Left ventricle myocardium inferior (tissue), 1 donor: ENCODE measurements around the gene DISP3. TPM values are rescaled to one million over a fixed set of nuclear protein-coding genes. Genes with fewer than 3 reads are reported as not detected.

Source experiments
- DNase-seq: peaks from one replicate; pipeline ENCODE4 v3.0.0-alpha.2; 2020
- H3K27ac ChIP-seq: fragments of 200-600 bp; replicated peaks from 2 replicates; pipeline ENCODE4 v1.8.0; 2021
- H3K27me3 ChIP-seq: fragments of 200-600 bp; 2 replicates; pipeline ENCODE4 v1.8.0; 2021; ENCODE audit warnings: low read depth
- H3K36me3 ChIP-seq: fragments of 200-600 bp; 2 replicates; pipeline ENCODE4 v1.8.0; 2021
- H3K4me1 ChIP-seq: fragments of 200-600 bp; 2 replicates; pipeline ENCODE4 v1.8.0; 2021
- H3K4me3 ChIP-seq: fragments of 200-600 bp; 2 replicates; pipeline ENCODE4 v1.8.0; 2021; ENCODE audit warnings: mild to moderate bottlenecking, moderate library complexity
- H3K9me3 ChIP-seq: fragments of 200-600 bp; replicated peaks from 2 replicates; pipeline ENCODE4 v1.8.0; 2021
- intact Hi-C: fragments of 100-400 bp; cut with micrococcal nuclease; formaldehyde crosslinking; loops from one replicate; pipeline ENCODE4 v1.11.0; 2022
- total RNA-seq: library from RNA; stranded (reverse); fragmentation: NEBNext Ultra II Directional; extraction: Animal tissue kit (Norgen Biotek cat#: 25700); gene quantifications from one replicate; pipeline ENCODE4 v1.2.1, GENCODE V29; 2021
- TF ChIP-seq, protein P1 (sequence below): fragments of 200-600 bp; IDR thresholded peaks from 2 replicates; pipeline ENCODE4 v1.8.0; 2021; ENCODE audit warnings: antibody characterized with exemption, mild to moderate bottlenecking, borderline replicate concordance
- donor health status: DM: no; HTN: yes; CAD: no; lungs with severe emphysema.

DISP3 gene
- total RNA-seq, 1 donor from 2014 or later: not detected

DNA sequence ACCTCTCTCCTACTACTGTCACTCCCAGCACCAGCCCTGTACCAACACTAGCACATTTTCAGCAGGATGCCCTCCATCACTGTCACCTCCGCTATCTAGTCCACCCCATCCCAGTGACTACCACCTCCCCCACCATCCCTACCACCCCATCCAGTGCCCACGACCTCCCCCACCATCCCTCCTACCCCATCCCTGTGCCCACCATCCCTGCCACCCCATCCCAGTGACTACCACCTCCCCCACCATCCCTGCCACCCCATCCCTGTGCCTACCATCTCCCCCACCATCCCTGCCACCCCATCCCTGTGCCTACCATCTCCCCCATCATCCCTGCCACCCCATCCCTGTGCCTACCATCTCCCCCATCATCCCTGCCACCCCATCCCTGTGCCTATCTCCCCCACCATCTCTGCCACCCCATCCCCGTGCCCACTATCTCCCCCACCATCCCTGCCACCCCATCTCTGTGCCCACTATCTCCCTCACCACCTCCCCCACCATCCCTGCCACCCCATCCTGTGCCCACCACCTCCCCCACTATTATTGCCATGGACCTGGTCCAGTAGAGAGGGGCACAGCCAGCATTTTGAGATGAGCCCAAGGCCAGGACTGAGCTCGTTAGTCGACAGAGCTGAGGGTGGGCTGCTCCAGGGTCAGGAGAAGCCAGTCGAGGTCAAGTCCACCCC lies 45.7 kb downstream of the DISP3 start:
- TF ChIP-seq, protein P1, sequence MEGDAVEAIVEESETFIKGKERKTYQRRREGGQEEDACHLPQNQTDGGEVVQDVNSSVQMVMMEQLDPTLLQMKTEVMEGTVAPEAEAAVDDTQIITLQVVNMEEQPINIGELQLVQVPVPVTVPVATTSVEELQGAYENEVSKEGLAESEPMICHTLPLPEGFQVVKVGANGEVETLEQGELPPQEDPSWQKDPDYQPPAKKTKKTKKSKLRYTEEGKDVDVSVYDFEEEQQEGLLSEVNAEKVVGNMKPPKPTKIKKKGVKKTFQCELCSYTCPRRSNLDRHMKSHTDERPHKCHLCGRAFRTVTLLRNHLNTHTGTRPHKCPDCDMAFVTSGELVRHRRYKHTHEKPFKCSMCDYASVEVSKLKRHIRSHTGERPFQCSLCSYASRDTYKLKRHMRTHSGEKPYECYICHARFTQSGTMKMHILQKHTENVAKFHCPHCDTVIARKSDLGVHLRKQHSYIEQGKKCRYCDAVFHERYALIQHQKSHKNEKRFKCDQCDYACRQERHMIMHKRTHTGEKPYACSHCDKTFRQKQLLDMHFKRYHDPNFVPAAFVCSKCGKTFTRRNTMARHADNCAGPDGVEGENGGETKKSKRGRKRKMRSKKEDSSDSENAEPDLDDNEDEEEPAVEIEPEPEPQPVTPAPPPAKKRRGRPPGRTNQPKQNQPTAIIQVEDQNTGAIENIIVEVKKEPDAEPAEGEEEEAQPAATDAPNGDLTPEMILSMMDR: no peak
- H3K27me3 ChIP-seq: peaks cover 26% of the 10 kb centered on the region
- H3K36me3 ChIP-seq: no peaks in the 10 kb centered on the region
- no peaks in the 10 kb centered on the region for H3K9me3 ChIP-seq
- intact Hi-C loops: no loop called here
- no peak overlapping the region for H3K27ac ChIP-seq
- DNase-seq: no peak
- no peak overlapping the region for H3K4me3 ChIP-seq
- no peaks in the 10 kb centered on the region for H3K4me1 ChIP-seq

DNA sequence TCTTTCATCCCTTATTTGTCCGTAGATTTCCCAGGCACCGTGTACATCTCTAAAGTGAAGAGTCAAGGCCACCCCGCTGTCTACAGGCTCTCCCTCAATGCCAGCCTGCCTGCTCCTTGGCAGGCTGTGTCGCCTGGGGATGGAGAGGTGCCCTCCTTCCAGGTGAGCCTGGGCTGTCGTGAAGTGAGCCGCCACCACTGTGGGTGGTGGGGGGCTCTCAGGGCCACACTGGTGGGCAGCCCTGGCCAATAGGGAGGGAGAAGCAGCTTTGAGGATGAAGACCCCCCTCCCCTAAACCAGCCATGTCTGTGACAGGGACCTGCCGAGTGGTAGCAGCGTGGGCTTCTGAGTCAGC lies 46.2 kb downstream of the DISP3 start:
- H3K36me3 ChIP-seq: no peaks in the 10 kb centered on the region
- H3K9me3 ChIP-seq: no peaks in the 10 kb centered on the region
- peaks cover 24% of the 10 kb centered on the region for H3K27me3 ChIP-seq
- TF ChIP-seq, protein P1: no peak
- no peaks in the 10 kb centered on the region for H3K4me1 ChIP-seq
- intact Hi-C loops: no loop called here
- no peak overlapping the region for H3K27ac ChIP-seq
- no peak for DNase-seq
- H3K4me3 ChIP-seq: no peak overlapping the region

DNA sequence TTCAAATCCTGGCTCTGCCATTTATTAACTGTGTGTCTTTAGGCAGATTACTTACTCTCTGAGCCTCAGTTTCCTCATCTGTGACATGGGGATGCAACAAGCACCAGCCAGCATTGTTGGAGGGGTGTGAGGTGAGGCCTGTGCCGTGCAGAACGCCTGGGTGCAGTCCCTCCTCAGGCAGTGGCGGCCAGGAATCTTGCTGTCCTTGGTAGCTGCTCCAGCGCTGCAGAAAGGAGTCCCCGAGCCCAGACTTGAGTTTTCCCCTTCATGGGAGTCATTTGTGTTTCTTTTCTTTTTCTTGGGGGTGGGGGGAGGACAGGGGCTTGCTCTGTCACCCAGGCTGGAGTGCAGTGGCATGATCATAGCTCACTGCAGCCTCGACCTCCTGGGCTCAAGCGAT lies 46.6 kb downstream of the DISP3 start:
- DNase-seq: no peak
- H3K9me3 ChIP-seq: no peaks in the 10 kb centered on the region
- intact Hi-C loops: no loop called here

DNA sequence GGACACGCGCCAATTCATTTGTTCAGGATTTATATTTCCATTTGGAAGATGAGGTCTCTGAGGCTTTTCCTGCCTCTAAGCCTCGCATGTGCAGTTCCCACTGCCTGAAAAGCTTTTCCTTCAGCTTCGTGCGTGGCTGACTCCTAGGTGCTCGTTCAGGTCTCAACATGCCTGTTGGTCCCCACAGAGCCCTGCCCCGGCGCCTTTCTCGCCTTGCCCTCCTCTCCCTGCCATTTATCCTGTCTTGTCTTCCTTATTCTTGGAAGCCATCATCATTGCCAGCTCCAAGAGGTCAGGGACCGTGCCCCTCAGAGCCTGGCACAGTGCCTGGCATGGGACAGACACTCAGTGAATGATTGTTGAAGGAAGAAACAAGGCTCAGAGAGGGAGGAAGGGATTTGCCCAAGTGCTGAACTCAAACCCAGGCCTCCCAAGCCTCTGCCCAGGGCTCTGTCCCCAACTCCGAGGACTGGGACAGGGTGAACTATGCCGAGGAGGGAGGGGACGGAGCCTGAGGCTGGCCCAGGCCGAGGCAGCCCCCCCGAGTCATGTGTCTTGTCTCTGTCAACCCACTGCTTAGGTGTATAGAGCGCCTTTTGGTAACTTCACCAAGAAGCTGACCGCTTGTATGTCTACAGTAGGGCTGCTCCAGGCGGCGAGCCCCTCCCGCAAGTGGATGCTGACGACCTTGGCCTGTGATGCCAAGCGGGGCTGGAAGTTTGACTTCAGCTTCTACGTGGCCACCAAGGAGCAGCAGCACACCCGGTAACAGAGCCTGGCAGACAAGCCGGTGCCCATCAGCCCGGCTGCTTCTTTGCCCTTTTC lies 47.3 kb downstream of the DISP3 start:
- Histone ChIP-seq H3K4me1 (no peaks in the 10 kb centered on the region), H3K27ac (no peak overlapping the region), H3K27me3 (peaks cover 30% of the 10 kb centered on the region), H3K4me3 (no peak overlapping the region), H3K9me3 (no peaks in the 10 kb centered on the region), H3K36me3 (no peaks in the 10 kb centered on the region)
- no peak for DNase-seq
- TF ChIP-seq, protein P1: no peak
- intact Hi-C loops: no loop called here

More for the DNA sequence above, 46.6 kb downstream of the DISP3 start:
- no peak overlapping the region for H3K4me3 ChIP-seq
- no peak overlapping the region for H3K27ac ChIP-seq
- H3K36me3 ChIP-seq: no peaks in the 10 kb centered on the region
- H3K4me1 ChIP-seq: no peaks in the 10 kb centered on the region
- peaks cover 24% of the 10 kb centered on the region for H3K27me3 ChIP-seq
- TF ChIP-seq, protein P1: no peak

DNA sequence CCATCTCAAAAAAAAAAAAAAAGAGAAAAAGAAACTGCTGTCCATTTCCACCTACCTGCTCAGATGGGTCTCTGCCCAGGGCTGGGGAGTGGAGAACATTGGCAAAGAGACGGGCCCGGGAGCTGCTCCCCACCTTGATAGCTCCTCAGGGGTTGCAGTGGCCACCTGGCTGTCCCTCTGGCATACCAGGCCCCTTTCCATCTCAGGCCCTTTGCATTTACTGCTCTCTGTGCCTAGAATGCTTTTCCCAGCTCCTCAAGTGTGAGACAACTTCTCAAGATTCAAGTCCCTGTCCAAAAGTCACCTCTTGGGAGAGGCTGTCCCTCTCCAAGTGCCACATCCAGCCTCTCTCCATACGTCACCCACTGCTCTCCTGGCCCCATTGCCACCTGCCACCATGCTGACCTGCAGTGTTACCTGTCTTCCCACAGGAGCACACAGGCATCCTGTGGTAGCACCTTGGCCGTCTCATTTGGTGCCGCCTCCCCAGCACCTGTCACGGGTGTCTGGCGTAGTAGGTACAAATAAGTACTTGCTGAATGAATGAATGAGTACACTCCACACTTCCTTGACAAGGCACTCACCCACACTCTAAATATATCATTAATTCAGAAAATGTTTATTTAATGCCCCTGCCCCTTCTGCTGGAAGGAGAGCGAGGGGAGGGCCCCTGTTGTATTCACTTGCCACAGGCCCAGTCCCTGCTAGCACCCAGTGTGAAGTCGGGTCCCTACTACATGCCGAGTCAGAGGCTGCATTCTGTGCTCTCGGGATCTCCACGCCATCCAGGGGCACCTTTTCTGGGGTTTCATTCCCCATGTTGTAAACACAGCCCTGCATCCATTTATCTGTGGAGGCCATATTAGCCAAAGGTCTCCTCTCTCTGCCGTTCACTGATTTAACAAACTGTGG lies 48.8 kb downstream of the DISP3 start:
- Histone ChIP-seq H3K9me3 (no peaks in the 10 kb centered on the region), H3K4me3 (no peak overlapping the region), H3K27ac (no peak overlapping the region), H3K27me3 (peaks cover 37% of the 10 kb centered on the region), H3K36me3 (no peaks in the 10 kb centered on the region), H3K4me1 (no peaks in the 10 kb centered on the region)
- TF ChIP-seq, protein P1: no peak
- intact Hi-C loops: no loop called here
- no peak for DNase-seq
